Measurements from ENCODE around the gene NDUFB5. TPM values are rescaled to one million over a fixed set of nuclear protein-coding genes. Genes with fewer than 3 reads are reported as not detected.

NDUFB5 gene
- total and polyA plus RNA-seq, 2 donors (not counting 1 experiment from before 2014, with no cell fraction given), result 16.1 to 52.9 TPM

GRCh38 chr3:179630753-179631451 is 26.3 kb downstream of the NDUFB5 start:
- 85% methylated on average over 1 of the region's 3 CpGs for WGBS (ENCODE audit: insufficient coverage)
- no peak overlapping the region for H2AFZ ChIP-seq (ENCODE audit: insufficient read depth, low read depth, low read length, poor library complexity, severe bottlenecking)
- CTCF ChIA-PET, result no interaction called here

More at GRCh38 chr3:179630753-179631451, 26.3 kb downstream of the NDUFB5 start:
- POLR2A ChIA-PET, result no interaction called here
- DNase-seq (no peak), ATAC-seq (ENCODE audit: low read depth) (no peak)
- no peaks in the 10 kb centered on the region for H3K27me3 Mint-ChIP-seq
- H3K79me2 ChIP-seq (ENCODE audit: control insufficient read depth, insufficient read depth, low read length), result no peaks in the 10 kb centered on the region
- TF ChIP-seq EZH2 (IDR thresholded peaks at IDR 0.05; ENCODE audit: borderline replicate concordance, insufficient read depth, low read depth, low read length, poor library complexity, severe bottlenecking) (no peak), CTCF (IDR thresholded peaks at IDR 0.05) (no peak)
- peaks cover 0 to 2% of the 10 kb centered on the region in 2 experiments for H3K36me3 ChIP-seq (replicated peaks in 1 of 2; ENCODE audit: control extremely low read depth in 1 of 2, control insufficient read depth in 1 of 2, extremely low read depth in 1 of 2, insufficient read depth in 2 of 2, low read length in 1 of 2)
- H3K9me3 Mint-ChIP-seq (ENCODE audit: insufficient read depth), result no peaks in the 10 kb centered on the region
- no peak overlapping the region for H3K9ac ChIP-seq (ENCODE audit: low read length)
- intact Hi-C loops (cut with micrococcal nuclease), result no loop called here
- H3K27me3 ChIP-seq (replicated peaks in 1 of 4; ENCODE audit: control extremely low read depth in 1 of 4, control insufficient read depth in 3 of 4, insufficient read depth in 4 of 4, low read length in 3 of 4), result no peaks in the 10 kb centered on the region
- no peak overlapping the region for H3K4me3 ChIP-seq (ENCODE audit: control extremely low read depth in 1 of 5, extremely low read depth in 1 of 5, insufficient read depth in 1 of 5, low read depth in 2 of 5, low read length in 4 of 5)
- H3K4me3 Mint-ChIP-seq, result no peak overlapping the region
- H3K9me3 ChIP-seq (ENCODE audit: control extremely low read depth in 1 of 3, control insufficient read depth in 2 of 3, insufficient read depth in 1 of 3, low read length in 2 of 3), result no peaks in the 10 kb centered on the region
- H3K4me2 ChIP-seq (replicated peaks; ENCODE audit: low read depth, low read length, poor library complexity, severe bottlenecking), result no peak overlapping the region
- no peak overlapping the region for H3K27ac ChIP-seq (ENCODE audit: low read length in 2 of 2)
- H3K4me1 ChIP-seq (ENCODE audit: control insufficient read depth in 2 of 2, insufficient read depth in 2 of 2, low read length in 2 of 2), result no peaks in the 10 kb centered on the region
- no peaks in the 10 kb centered on the region for H3K4me1 Mint-ChIP-seq
- H3K27ac Mint-ChIP-seq, result no peak overlapping the region
- no peaks in the 10 kb centered on the region for H4K20me1 ChIP-seq (ENCODE audit: control insufficient read depth, insufficient read depth, low read length, poor library complexity, severe bottlenecking)
